GM12865 (cell line): Measurements from ENCODE around the gene SLC9C1.

Experiments used
- DNase-seq: peaks from one replicate; pipeline ENCODE4 v3.0.0; 2010; ENCODE audit warnings: low read depth
- H3K4me3 ChIP-seq: 2 replicates; pipeline ENCODE4 v1.5.1; 2011; ENCODE audit warnings: mild to moderate bottlenecking, low read depth, low read length, control low read depth
- CTCF ChIP-seq: IDR thresholded peaks from 2 replicates; pipeline ENCODE4 v1.5.1; 2011; ENCODE audit warnings: low read length, control low read depth, low read depth, inconsistent platforms; ENCODE audit not compliant: insufficient read depth; ENCODE audit errors: missing control alignments

Gene SLC9C1

GRCh38 chr3:112297714-112298113 lies 3.7 kb upstream of the SLC9C1 start:
- peak; percentile 48 for DNase-seq
- peak overlapping the region; percentile 17; the same call in 1 of the 2 replicates for H3K4me3 ChIP-seq
- no peak for TF ChIP-seq CTCF

GRCh38 chr3:112289011-112289410 lies 5.0 kb downstream of the SLC9C1 start:
- TF ChIP-seq CTCF = no peak
- DNase-seq = no peak
- H3K4me3 ChIP-seq = no peak overlapping the region

GRCh38 chr3:112280266-112280665 lies 13.8 kb downstream of the SLC9C1 start:
- no peak for DNase-seq
- H3K4me3 ChIP-seq = no peak overlapping the region
- TF ChIP-seq CTCF = no peak

- no peak for TF ChIP-seq CTCF
- no peak for DNase-seq
- no peak overlapping the region for H3K4me3 ChIP-seq
These were observed 20.5 kb downstream of the SLC9C1 start for GRCh38 chr3:112273536-112273935.

GRCh38 chr3:112261742-112262141 lies 32.3 kb downstream of the SLC9C1 start:
- no peak overlapping the region for H3K4me3 ChIP-seq
- no peak for DNase-seq
- TF ChIP-seq CTCF = no peak

- no peak for TF ChIP-seq CTCF
- H3K4me3 ChIP-seq = no peak overlapping the region
- DNase-seq = no peak
These were observed 33.5 kb downstream of the SLC9C1 start for GRCh38 chr3:112260563-112260962.

- peak; percentile 79 for DNase-seq
- no peak overlapping the region for H3K4me3 ChIP-seq
- no peak for TF ChIP-seq CTCF
These were observed 40.6 kb downstream of the SLC9C1 start for GRCh38 chr3:112253301-112253971.
